SK-N-SH treated with all-trans-retinoic acid at 6 μM for 48 hours (cell line): Measurements from ENCODE around the gene SAT1.

Source experiments
- ATAC-seq: fragments of 200-7000 bp; cut with Tn5 transposase; 3 replicates; pipeline ENCODE4 v1.9.1; 2020; ENCODE audit warnings: mild to moderate bottlenecking, moderate library complexity
- BACH2 ChIP-seq: fragments of 250-450 bp; sonication (Bioruptor Pico); IDR thresholded peaks from 2 replicates; pipeline ENCODE4 v1.9.0; 2021; ENCODE audit warnings: mild to moderate bottlenecking, borderline replicate concordance
- CREB5 ChIP-seq: fragments of 250-450 bp; sonication (Bioruptor Pico); IDR thresholded peaks from 2 replicates; pipeline ENCODE4 v1.5.1; 2020; ENCODE audit warnings: low read depth, mild to moderate bottlenecking, moderate library complexity
- CSDC2 ChIP-seq: fragments of 250-450 bp; sonication (Bioruptor Pico); IDR thresholded peaks from 2 replicates; pipeline ENCODE4 v1.5.0; 2020; ENCODE audit warnings: mild to moderate bottlenecking, moderate library complexity
- ESRRG ChIP-seq: fragments of 250-450 bp; sonication (Bioruptor Pico); IDR thresholded peaks from 2 replicates; pipeline ENCODE4 v1.6.1; 2021; ENCODE audit warnings: mild to moderate bottlenecking
- GLIS3 ChIP-seq: fragments of 250-450 bp; sonication (Bioruptor Pico); IDR thresholded peaks from 2 replicates; pipeline ENCODE4 v1.5.0; 2020; ENCODE audit warnings: mild to moderate bottlenecking, moderate library complexity
- ISL1 ChIP-seq: fragments of 250-450 bp; sonication (Bioruptor Pico); IDR thresholded peaks from 2 replicates; pipeline ENCODE4 v2.1.2; 2022; ENCODE audit warnings: mild to moderate bottlenecking, moderate library complexity
- OSR1 ChIP-seq: fragments of 250-450 bp; sonication (Bioruptor Pico); IDR thresholded peaks from 2 replicates; pipeline ENCODE4 v1.8.0; 2022; ENCODE audit warnings: moderate library complexity, mild to moderate bottlenecking, inconsistent platforms
- POU6F1 ChIP-seq: fragments of 250-450 bp; sonication (Bioruptor Pico); IDR thresholded peaks from 2 replicates; pipeline ENCODE4 v1.8.0; 2021; ENCODE audit warnings: low read depth, mild to moderate bottlenecking, moderate library complexity, borderline replicate concordance
- PPARA ChIP-seq: fragments of 250-450 bp; sonication (Bioruptor Pico); IDR thresholded peaks from 2 replicates; pipeline ENCODE4 v1.5.0; 2020; ENCODE audit warnings: mild to moderate bottlenecking, borderline replicate concordance
- RARB ChIP-seq: fragments of 250-450 bp; sonication (Bioruptor Pico); IDR thresholded peaks from 2 replicates; pipeline ENCODE4 v1.8.0; 2021; ENCODE audit warnings: mild to moderate bottlenecking, moderate library complexity
- SNAI2 ChIP-seq: fragments of 250-450 bp; sonication (Bioruptor Pico); IDR thresholded peaks from 2 replicates; pipeline ENCODE4 v1.5.0; 2020; ENCODE audit warnings: mild to moderate bottlenecking, moderate library complexity
- TCF4 ChIP-seq: fragments of 250-450 bp; sonication (Bioruptor Pico); IDR thresholded peaks from 2 replicates; pipeline ENCODE4 v1.8.0; 2021; ENCODE audit warnings: mild to moderate bottlenecking, moderate library complexity, borderline replicate concordance
- TOX ChIP-seq: fragments of 250-450 bp; sonication (Bioruptor Pico); IDR thresholded peaks from 2 replicates; pipeline ENCODE4 v1.8.0; 2021; ENCODE audit warnings: mild to moderate bottlenecking, moderate library complexity, borderline replicate concordance
- ZC3H10 ChIP-seq: fragments of 250-450 bp; sonication (Bioruptor Pico); IDR thresholded peaks from 2 replicates; pipeline ENCODE4 v1.5.1; 2021; ENCODE audit warnings: mild to moderate bottlenecking, moderate library complexity
- ZFP3 ChIP-seq: fragments of 250-450 bp; sonication (Bioruptor Pico); IDR thresholded peaks from 2 replicates; pipeline ENCODE4 v1.5.0; 2020; ENCODE audit warnings: mild to moderate bottlenecking, moderate library complexity
- ZFP30 ChIP-seq: fragments of 450-650 bp; formaldehyde crosslinking; IDR thresholded peaks from 2 replicates; pipeline ENCODE4 v1.5.0; 2022; ENCODE audit warnings: mild to moderate bottlenecking, moderate library complexity
- ZNF70 ChIP-seq: fragments of 450-650 bp; formaldehyde crosslinking; IDR thresholded peaks from 2 replicates; pipeline ENCODE4 v1.5.0; 2020; ENCODE audit warnings: mild to moderate bottlenecking, moderate library complexity
- TF ChIP-seq, protein P1 (sequence below): fragments of 250-450 bp; sonication (Bioruptor Pico); IDR thresholded peaks from 2 replicates; pipeline ENCODE4 v1.5.0; 2020; ENCODE audit warnings: mild to moderate bottlenecking, moderate library complexity

Gene SAT1

GRCh38 chrX:23790155-23790497 is 7.2 kb downstream of the SAT1 start:
- no peak for TF ChIP-seq GLIS3
- TF ChIP-seq CREB5 (CRISPR knock-in tag), result no peak
- no peak for TF ChIP-seq ZFP30
- TF ChIP-seq SNAI2 (CRISPR knock-in tag), result no peak
- TF ChIP-seq POU6F1 (CRISPR knock-in tag), result no peak
- TF ChIP-seq PPARA (CRISPR knock-in tag), result no peak
- TF ChIP-seq RARB, result no peak
- TF ChIP-seq OSR1, result no peak
- no peak for TF ChIP-seq ZC3H10 (CRISPR knock-in tag)
- TF ChIP-seq, protein P1, sequence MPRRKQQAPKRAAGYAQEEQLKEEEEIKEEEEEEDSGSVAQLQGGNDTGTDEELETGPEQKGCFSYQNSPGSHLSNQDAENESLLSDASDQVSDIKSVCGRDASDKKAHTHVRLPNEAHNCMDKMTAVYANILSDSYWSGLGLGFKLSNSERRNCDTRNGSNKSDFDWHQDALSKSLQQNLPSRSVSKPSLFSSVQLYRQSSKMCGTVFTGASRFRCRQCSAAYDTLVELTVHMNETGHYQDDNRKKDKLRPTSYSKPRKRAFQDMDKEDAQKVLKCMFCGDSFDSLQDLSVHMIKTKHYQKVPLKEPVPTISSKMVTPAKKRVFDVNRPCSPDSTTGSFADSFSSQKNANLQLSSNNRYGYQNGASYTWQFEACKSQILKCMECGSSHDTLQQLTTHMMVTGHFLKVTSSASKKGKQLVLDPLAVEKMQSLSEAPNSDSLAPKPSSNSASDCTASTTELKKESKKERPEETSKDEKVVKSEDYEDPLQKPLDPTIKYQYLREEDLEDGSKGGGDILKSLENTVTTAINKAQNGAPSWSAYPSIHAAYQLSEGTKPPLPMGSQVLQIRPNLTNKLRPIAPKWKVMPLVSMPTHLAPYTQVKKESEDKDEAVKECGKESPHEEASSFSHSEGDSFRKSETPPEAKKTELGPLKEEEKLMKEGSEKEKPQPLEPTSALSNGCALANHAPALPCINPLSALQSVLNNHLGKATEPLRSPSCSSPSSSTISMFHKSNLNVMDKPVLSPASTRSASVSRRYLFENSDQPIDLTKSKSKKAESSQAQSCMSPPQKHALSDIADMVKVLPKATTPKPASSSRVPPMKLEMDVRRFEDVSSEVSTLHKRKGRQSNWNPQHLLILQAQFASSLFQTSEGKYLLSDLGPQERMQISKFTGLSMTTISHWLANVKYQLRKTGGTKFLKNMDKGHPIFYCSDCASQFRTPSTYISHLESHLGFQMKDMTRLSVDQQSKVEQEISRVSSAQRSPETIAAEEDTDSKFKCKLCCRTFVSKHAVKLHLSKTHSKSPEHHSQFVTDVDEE (CRISPR knock-in tag), result no peak
- TF ChIP-seq CSDC2 (CRISPR knock-in tag), result no peak
- no peak for TF ChIP-seq TCF4 (CRISPR knock-in tag)
- no peak for ATAC-seq

DNA sequence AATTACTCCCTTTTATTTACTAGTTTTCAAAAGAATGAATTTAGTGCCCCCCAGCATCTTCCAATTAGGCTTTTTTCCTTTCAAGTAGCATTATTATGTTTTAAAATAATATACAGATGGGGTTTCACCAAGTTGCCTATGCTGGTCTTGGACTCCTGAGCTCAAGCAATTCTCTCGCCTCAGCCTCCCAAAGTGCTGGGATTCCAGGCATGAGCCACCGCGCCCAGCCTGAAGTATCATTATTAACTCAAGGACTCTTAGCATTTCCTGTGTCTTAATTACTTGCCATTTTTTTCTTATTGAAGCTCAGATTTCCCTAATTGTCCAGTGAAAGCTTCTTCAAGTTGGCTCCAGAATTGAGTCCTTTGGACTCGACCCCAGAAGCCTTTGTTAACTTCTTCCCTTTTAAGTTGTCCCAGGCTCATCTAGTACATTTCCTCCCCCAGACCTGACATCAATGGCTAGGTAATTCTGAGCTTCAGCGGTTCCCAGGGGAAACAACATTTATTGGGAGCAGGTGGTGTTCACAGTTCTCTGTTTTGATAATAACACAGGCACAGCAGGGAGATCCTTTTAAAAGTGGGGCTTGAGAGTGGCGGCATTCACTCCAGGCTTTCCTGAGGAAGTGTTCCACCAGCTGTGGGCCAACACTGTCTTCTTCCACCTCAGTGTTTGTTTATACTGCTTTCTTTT is 10.0 kb downstream of the SAT1 start:
- no peak for TF ChIP-seq ZFP3 (CRISPR knock-in tag)
- TF ChIP-seq ZNF70 (CRISPR knock-in tag), result no peak
- TF ChIP-seq POU6F1 (CRISPR knock-in tag), result no peak
- no peak for TF ChIP-seq TCF4 (CRISPR knock-in tag)
- TF ChIP-seq ESRRG (CRISPR knock-in tag), result no peak
- no peak for TF ChIP-seq CREB5 (CRISPR knock-in tag)
- TF ChIP-seq ISL1, result no peak
- TF ChIP-seq, protein P1 (CRISPR knock-in tag), result no peak
- no peak for TF ChIP-seq GLIS3
- TF ChIP-seq OSR1, result no peak
- TF ChIP-seq PPARA (CRISPR knock-in tag), result no peak
- no peak for TF ChIP-seq BACH2
- no peak for TF ChIP-seq TOX (CRISPR knock-in tag)
- TF ChIP-seq CSDC2 (CRISPR knock-in tag), result no peak
- ATAC-seq, result no peak
